GM12878 (cell line): ENCODE results near the gene PCDHGB2.
"Not testable (repeated sequence)": the region's sequence is repeated elsewhere in the genome, so short reads cannot be mapped to it uniquely, and the experiment has no call there.

Experiments used
- CREB1 ChIP-seq: IDR thresholded peaks from 2 replicates; pipeline ENCODE4 v1.6.1; 2012; ENCODE audit warnings: low read depth, mild to moderate bottlenecking, inconsistent platforms
- EGR1 ChIP-seq, 2 experiments: IDR thresholded peaks; 1 replicate in 1 of 2; 2 replicates in 1 of 2; pipeline ENCODE4 v1.6.1; 2011 to 2012; ENCODE audit warnings: low read depth in 2 of 2, low read length in 2 of 2, borderline replicate concordance in 1 of 2, mild to moderate bottlenecking in 1 of 2, moderate library complexity in 1 of 2
- FOS ChIP-seq: IDR thresholded peaks from 3 replicates; pipeline ENCODE4 v1.6.1; 2011; ENCODE audit warnings: borderline replicate concordance; ENCODE audit not compliant: insufficient read length; ENCODE audit errors: extremely low read depth
- FOXM1 ChIP-seq: IDR thresholded peaks from 2 replicates; pipeline ENCODE4 v1.6.1; 2012; ENCODE audit warnings: low read depth, mild to moderate bottlenecking, inconsistent platforms, low read length, moderate library complexity
- KDM1A ChIP-seq: fragments of 200-600 bp; sonication (generic); IDR thresholded peaks from 2 replicates; pipeline ENCODE4 v1.6.1; 2016; ENCODE audit warnings: borderline replicate concordance
- MTA3 ChIP-seq: IDR thresholded peaks from 2 replicates; pipeline ENCODE4 v1.6.1; 2012; ENCODE audit warnings: low read length, inconsistent platforms, borderline replicate concordance
- NBN ChIP-seq: fragments of 450-650 bp; IDR thresholded peaks from 2 replicates; pipeline ENCODE4 v1.6.1; 2016
- POLR2A ChIP-seq: IDR thresholded peaks from 2 replicates; pipeline ENCODE4 v1.6.1; 2011; ENCODE audit warnings: low read depth, mild to moderate bottlenecking, low read length
- REST ChIP-seq: IDR thresholded peaks from 2 replicates; pipeline ENCODE4 v1.6.1; 2012; ENCODE audit warnings: mild to moderate bottlenecking, low read depth, low read length
- TAF1 ChIP-seq: IDR thresholded peaks from 2 replicates; pipeline ENCODE4 v1.6.1; 2011; ENCODE audit warnings: mild to moderate bottlenecking, low read depth, low read length, borderline replicate concordance
- ZBTB40 ChIP-seq: fragments of 450-650 bp; IDR thresholded peaks from 2 replicates; pipeline ENCODE4 v1.6.1; 2016; ENCODE audit warnings: mild to moderate bottlenecking, moderate library complexity, borderline replicate concordance

DNA sequence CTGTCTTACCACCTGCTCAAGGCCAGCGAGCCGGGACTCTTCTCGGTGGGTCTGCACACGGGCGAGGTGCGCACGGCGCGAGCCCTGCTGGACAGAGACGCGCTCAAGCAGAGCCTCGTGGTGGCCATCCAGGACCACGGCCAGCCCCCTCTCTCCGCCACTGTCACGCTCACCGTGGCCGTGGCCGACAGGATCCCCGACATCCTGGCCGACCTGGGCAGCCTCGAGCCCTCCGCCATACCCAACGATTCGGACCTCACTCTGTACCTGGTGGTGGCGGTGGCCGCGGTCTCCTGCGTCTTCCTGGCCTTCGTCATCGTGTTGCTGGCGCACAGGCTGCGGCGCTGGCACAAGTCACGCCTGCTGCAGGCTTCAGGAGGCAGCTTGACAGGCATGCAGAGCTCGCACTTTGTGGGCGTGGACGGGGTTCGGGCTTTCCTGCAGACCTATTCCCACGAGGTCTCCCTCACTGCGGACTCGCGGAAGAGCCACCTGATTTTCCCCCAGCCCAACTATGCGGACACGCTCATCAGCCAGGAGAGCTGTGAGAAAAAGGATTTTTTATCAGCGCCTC is 18.9 kb upstream of the PCDHGB2 start:
- not testable (repeated sequence) for TF ChIP-seq POLR2A; MTA3; REST; NBN; KDM1A; EGR1 (IDR thresholded peaks at IDR 0.05; ENCODE audit: borderline replicate concordance in 1 of 2, low read depth in 2 of 2, low read length in 2 of 2); FOXM1; FOS; ZBTB40; TAF1; CREB1
